Measurements from ENCODE around the gene STX16. TPM values are rescaled to one million over a fixed set of nuclear protein-coding genes. Genes with fewer than 3 reads are reported as not detected.

The STX16 gene
- total RNA-seq, 2 donors from 2014 or later: 91.6 to 114 TPM

DNA sequence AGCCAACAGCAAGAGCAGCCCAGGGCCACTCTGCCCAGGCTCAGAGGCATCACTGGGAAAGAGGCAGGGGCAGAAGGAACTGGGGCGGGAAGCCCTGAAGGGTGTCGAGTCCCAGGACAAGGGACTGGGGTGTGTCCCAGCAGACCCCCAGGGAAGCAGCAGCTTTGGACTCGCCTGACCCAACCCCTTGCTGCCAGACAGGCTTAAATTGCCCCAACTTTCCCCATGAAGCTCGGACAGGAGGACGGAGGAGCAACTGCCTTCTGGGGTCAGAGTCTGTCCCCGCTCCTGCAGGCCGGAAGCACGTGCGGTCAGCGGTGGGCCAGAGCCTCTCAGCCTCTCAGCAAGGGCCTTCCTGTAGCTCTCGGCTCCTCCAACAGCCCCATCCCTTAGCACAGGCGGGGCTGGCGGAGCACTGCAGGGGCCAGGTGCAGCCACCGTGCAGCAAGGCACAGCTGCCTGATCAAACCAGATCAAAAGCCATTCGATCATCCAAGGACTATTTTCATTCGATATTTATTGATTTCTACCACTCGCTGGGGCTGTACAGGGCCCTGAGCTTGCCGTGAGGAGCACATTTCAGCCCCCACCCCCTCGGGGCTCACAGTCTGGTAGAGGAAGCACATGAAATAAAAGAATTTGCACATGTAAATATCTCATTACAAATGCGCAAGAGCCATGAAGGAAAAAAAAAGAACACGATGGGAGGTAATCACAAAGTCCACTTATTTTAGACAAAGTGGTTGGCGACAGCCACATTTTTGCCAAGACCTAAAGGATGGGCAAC is 31.8 kb upstream of the STX16 start:
- peaks cover 15% of the 10 kb centered on the region for H3K9me3 ChIP-seq (ENCODE audit: control insufficient read depth, low read length)
- DNase-seq: peak; percentile 66
- H3K4me3 ChIP-seq (ENCODE audit: low read length): no peak overlapping the region
- no peak overlapping the region for H3K27ac ChIP-seq (ENCODE audit: low read depth, low read length)
- Mint-ChIP-seq H3K9me3 (peaks cover 15% of the 10 kb centered on the region), H3K27ac (peak overlapping the region; percentile 52), H3K4me3 (no peak overlapping the region), H3K36me3 (ENCODE audit: low read depth) (no peaks in the 10 kb centered on the region), H3K4me1 (peaks cover 3% of the 10 kb centered on the region), H3K27me3 (ENCODE audit: insufficient read depth) (peaks cover 21% of the 10 kb centered on the region)
- H3K9ac ChIP-seq (ENCODE audit: extremely low read depth, low read length, poor library complexity, severe bottlenecking): no peak overlapping the region
- no peaks in the 10 kb centered on the region for H3K27me3 ChIP-seq (ENCODE audit: control insufficient read depth, insufficient read depth, low read length, poor library complexity, severe bottlenecking)
- no peaks in the 10 kb centered on the region for H3K36me3 ChIP-seq (ENCODE audit: control insufficient read depth, insufficient read depth, low read length)
- TF ChIP-seq, protein P1, sequence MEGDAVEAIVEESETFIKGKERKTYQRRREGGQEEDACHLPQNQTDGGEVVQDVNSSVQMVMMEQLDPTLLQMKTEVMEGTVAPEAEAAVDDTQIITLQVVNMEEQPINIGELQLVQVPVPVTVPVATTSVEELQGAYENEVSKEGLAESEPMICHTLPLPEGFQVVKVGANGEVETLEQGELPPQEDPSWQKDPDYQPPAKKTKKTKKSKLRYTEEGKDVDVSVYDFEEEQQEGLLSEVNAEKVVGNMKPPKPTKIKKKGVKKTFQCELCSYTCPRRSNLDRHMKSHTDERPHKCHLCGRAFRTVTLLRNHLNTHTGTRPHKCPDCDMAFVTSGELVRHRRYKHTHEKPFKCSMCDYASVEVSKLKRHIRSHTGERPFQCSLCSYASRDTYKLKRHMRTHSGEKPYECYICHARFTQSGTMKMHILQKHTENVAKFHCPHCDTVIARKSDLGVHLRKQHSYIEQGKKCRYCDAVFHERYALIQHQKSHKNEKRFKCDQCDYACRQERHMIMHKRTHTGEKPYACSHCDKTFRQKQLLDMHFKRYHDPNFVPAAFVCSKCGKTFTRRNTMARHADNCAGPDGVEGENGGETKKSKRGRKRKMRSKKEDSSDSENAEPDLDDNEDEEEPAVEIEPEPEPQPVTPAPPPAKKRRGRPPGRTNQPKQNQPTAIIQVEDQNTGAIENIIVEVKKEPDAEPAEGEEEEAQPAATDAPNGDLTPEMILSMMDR (conservative IDR thresholded peaks at IDR 0.05): no peak
- 72 to 75% methylated on average over 14 to 22 of the region's 22 CpGs for WGBS, 2 experiments (ENCODE audit: insufficient coverage in 1 of 2, insufficient read length in 1 of 2)
- no peaks in the 10 kb centered on the region for H3K4me1 ChIP-seq (ENCODE audit: control insufficient read depth, insufficient read depth, low read length)

DNA sequence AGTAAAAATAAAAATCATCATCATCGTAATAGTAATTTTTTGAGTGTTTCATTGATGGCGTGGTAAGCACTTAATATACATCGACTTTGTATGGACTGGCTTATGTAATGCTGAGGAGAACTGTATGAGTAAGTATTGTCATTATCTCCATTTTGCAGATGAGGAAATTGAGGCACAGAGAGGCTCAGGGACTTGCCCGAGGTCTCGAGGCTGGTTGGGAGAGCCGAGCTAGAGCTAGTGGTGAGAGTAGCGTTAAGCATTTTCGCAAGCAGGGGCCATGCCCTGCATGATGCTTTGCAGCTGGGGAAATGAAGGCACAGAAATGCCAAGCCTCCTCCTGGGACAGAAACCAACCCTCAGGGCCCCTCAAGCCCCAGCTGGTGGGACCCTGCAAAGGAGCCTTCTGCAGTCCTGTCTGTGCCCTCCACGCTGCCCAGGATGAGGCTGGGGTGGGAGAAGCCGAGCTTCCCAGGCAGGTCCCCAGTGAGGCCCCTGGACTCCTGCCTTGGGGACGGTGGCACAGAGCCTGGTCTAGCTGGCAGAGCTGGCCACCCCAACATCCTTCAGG is 31.1 kb upstream of the STX16 start:
- no peak overlapping the region for H3K27ac ChIP-seq (ENCODE audit: low read depth, low read length)
- no peak overlapping the region for H3K4me3 Mint-ChIP-seq
- no peaks in the 10 kb centered on the region for H3K27me3 ChIP-seq (ENCODE audit: control insufficient read depth, insufficient read depth, low read length, poor library complexity, severe bottlenecking)
- no peaks in the 10 kb centered on the region for H3K4me1 ChIP-seq (ENCODE audit: control insufficient read depth, insufficient read depth, low read length)
- no peaks in the 10 kb centered on the region for H3K36me3 ChIP-seq (ENCODE audit: control insufficient read depth, insufficient read depth, low read length)
- peaks cover 3% of the 10 kb centered on the region for H3K4me1 Mint-ChIP-seq
- no peaks in the 10 kb centered on the region for H3K36me3 Mint-ChIP-seq (ENCODE audit: low read depth)
- peaks cover 15% of the 10 kb centered on the region for H3K9me3 Mint-ChIP-seq
- TF ChIP-seq, protein P1 (conservative IDR thresholded peaks at IDR 0.05): no peak
- peak overlapping the region; percentile 52 for H3K27ac Mint-ChIP-seq
- peaks cover 24% of the 10 kb centered on the region for H3K27me3 Mint-ChIP-seq (ENCODE audit: insufficient read depth)
- WGBS, 2 experiments (ENCODE audit: insufficient coverage in 1 of 2, insufficient read length in 1 of 2): 86 to 87% methylated on average over 9 to 11 of the region's 11 CpGs
- H3K9ac ChIP-seq (ENCODE audit: extremely low read depth, low read length, poor library complexity, severe bottlenecking): no peak overlapping the region
- no peak overlapping the region for H3K4me3 ChIP-seq (ENCODE audit: low read length)
- H3K9me3 ChIP-seq (ENCODE audit: control insufficient read depth, low read length): peaks cover 15% of the 10 kb centered on the region
- DNase-seq: peak; percentile 66

GRCh38 chr20:58621906-58622548 is 29.1 kb upstream of the STX16 start:
- Histone ChIP-seq H3K4me3 (ENCODE audit: low read length) (no peak overlapping the region), H3K4me1 (ENCODE audit: control insufficient read depth, insufficient read depth, low read length) (no peaks in the 10 kb centered on the region), H3K36me3 (ENCODE audit: control insufficient read depth, insufficient read depth, low read length) (no peaks in the 10 kb centered on the region), H3K27ac (ENCODE audit: low read depth, low read length) (no peak overlapping the region), H3K9me3 (ENCODE audit: control insufficient read depth, low read length) (peaks cover 15% of the 10 kb centered on the region), H3K27me3 (ENCODE audit: control insufficient read depth, insufficient read depth, low read length, poor library complexity, severe bottlenecking) (no peaks in the 10 kb centered on the region), H3K9ac (ENCODE audit: extremely low read depth, low read length, poor library complexity, severe bottlenecking) (no peak overlapping the region)
- no peak overlapping the region for H3K27ac Mint-ChIP-seq
- H3K4me3 Mint-ChIP-seq: no peak overlapping the region
- WGBS, 2 experiments (ENCODE audit: insufficient coverage in 1 of 2, insufficient read length in 1 of 2): 95 to 100% methylated on average over 8 to 9 of the region's 9 CpGs
- DNase-seq: no peak
- H3K4me1 Mint-ChIP-seq: peaks cover 3% of the 10 kb centered on the region
- peaks cover 24% of the 10 kb centered on the region for H3K27me3 Mint-ChIP-seq (ENCODE audit: insufficient read depth)
- H3K36me3 Mint-ChIP-seq (ENCODE audit: low read depth): no peaks in the 10 kb centered on the region
- TF ChIP-seq, protein P1 (conservative IDR thresholded peaks at IDR 0.05): peak; percentile 47
- peaks cover 12% of the 10 kb centered on the region for H3K9me3 Mint-ChIP-seq
